DND-41 (cell line): ENCODE measurements around the gene AMFR.

Source experiments
- ATAC-seq: fragments of 200-7000 bp; cut with Tn5 transposase; 3 replicates; pipeline ENCODE4 v1.9.1; 2021; ENCODE audit warnings: low read depth; ENCODE audit not compliant: insufficient read depth
- DNase-seq: peaks from one replicate; pipeline ENCODE4 v3.0.0-alpha.2; 2020
- H2AFZ ChIP-seq: 2 replicates; pipeline ENCODE4 v1.6.0; 2012; ENCODE audit warnings: low read depth, low read length
- H3K27ac ChIP-seq: 2 replicates; pipeline ENCODE4 v1.5.1; 2012; ENCODE audit warnings: low read length, inconsistent platforms
- H3K27me3 ChIP-seq: fragments of 200-600 bp; sonication (generic); 2 replicates; pipeline ENCODE4 v1.6.0; 2012; ENCODE audit warnings: low read length, mild to moderate bottlenecking, inconsistent platforms; ENCODE audit not compliant: insufficient read depth, poor library complexity
- H3K36me3 ChIP-seq: 2 replicates; pipeline ENCODE4 v1.5.1; 2012; ENCODE audit warnings: low read length, inconsistent platforms; ENCODE audit not compliant: insufficient read depth
- H3K4me1 ChIP-seq: 2 replicates; pipeline ENCODE4 v1.5.1; 2012; ENCODE audit warnings: mild to moderate bottlenecking, low read length; ENCODE audit not compliant: insufficient read depth
- H3K4me2 ChIP-seq: 2 replicates; pipeline ENCODE4 v1.6.0; 2012; ENCODE audit warnings: mild to moderate bottlenecking, moderate library complexity, low read length, inconsistent platforms; ENCODE audit not compliant: insufficient read depth
- H3K4me3 ChIP-seq, 2 experiments: fragments of 200-600 bp in 1 of 2; shearing (Covaris generic) in 1 of 2; 2 replicates each; pipeline ENCODE4 v1.5.1; 2012 to 2016; ENCODE audit warnings: inconsistent platforms in 2 of 2, low read length in 2 of 2, mild to moderate bottlenecking in 2 of 2, low read depth in 1 of 2, moderate library complexity in 1 of 2
- H3K79me2 ChIP-seq: 2 replicates; pipeline ENCODE4 v1.6.0; 2012; ENCODE audit warnings: low read length, inconsistent platforms; ENCODE audit not compliant: insufficient read depth
- H3K9ac ChIP-seq: 2 replicates; pipeline ENCODE4 v1.6.0; 2012; ENCODE audit warnings: low read depth, mild to moderate bottlenecking, inconsistent platforms, low read length, moderate library complexity
- H3K9me3 ChIP-seq: 2 replicates; pipeline ENCODE4 v1.5.1; 2012; ENCODE audit warnings: low read length, moderate library complexity, mild to moderate bottlenecking, inconsistent platforms; ENCODE audit not compliant: insufficient read depth, severe bottlenecking
- H4K20me1 ChIP-seq: 2 replicates; pipeline ENCODE4 v1.6.0; 2012; ENCODE audit warnings: low read length; ENCODE audit not compliant: insufficient read depth
- CTCF ChIP-seq: IDR thresholded peaks from 2 replicates; pipeline ENCODE4 v1.5.1; 2012; ENCODE audit warnings: borderline replicate concordance, low read length, moderate library complexity, mild to moderate bottlenecking; ENCODE audit not compliant: poor library complexity, severe bottlenecking; ENCODE audit errors: extremely low read depth
- EZH2 ChIP-seq: IDR thresholded peaks from 3 replicates; pipeline ENCODE4 v1.6.1; 2012; ENCODE audit warnings: borderline replicate concordance, low read depth, mild to moderate bottlenecking, moderate library complexity, low read length, inconsistent platforms; ENCODE audit not compliant: severe bottlenecking

The AMFR gene

GRCh38 chr16:56360117-56361008 lies 65.0 kb downstream of the AMFR start:
- H2AFZ ChIP-seq = no peak overlapping the region
- no peak overlapping the region for H3K27ac ChIP-seq
- H3K36me3 ChIP-seq = peaks cover 49% of the 10 kb centered on the region
- no peaks in the 10 kb centered on the region for H3K9me3 ChIP-seq
- ATAC-seq = peak; percentile 52
- TF ChIP-seq EZH2 (no peak), CTCF (no peak)
- no peaks in the 10 kb centered on the region for H3K27me3 ChIP-seq
- no peaks in the 10 kb centered on the region for H3K79me2 ChIP-seq
- H3K4me1 ChIP-seq = no peaks in the 10 kb centered on the region
- no peak overlapping the region for H3K9ac ChIP-seq
- no peak overlapping the region for H3K4me2 ChIP-seq
- H4K20me1 ChIP-seq = peaks cover 3% of the 10 kb centered on the region; the same call in 1 of the 2 replicates
- peak; percentile 45 for DNase-seq
- H3K4me3 ChIP-seq = no peak overlapping the region

- Histone ChIP-seq H3K9me3 (no peaks in the 10 kb centered on the region), H3K79me2 (no peaks in the 10 kb centered on the region), H4K20me1 (no peaks in the 10 kb centered on the region; the same call in 1 of the 2 replicates), H2AFZ (no peak overlapping the region), H3K4me1 (no peaks in the 10 kb centered on the region), H3K27ac (no peak overlapping the region), H3K4me3 (no peak overlapping the region), H3K36me3 (peaks cover 24% of the 10 kb centered on the region), H3K27me3 (no peaks in the 10 kb centered on the region), H3K9ac (no peak overlapping the region), H3K4me2 (no peak overlapping the region)
- TF ChIP-seq EZH2 = no peak
- peak; percentile 39 for TF ChIP-seq CTCF
- ATAC-seq (no peak; the same call in 2 of the 3 replicates), DNase-seq (no peak)
Observed at GRCh38 chr16:56357765-56358322, 67.5 kb downstream of the AMFR start.

GRCh38 chr16:56357241-56357764 lies 68.0 kb downstream of the AMFR start:
- H3K4me1 ChIP-seq = no peaks in the 10 kb centered on the region
- no peak for TF ChIP-seq CTCF
- no peak for TF ChIP-seq EZH2
- no peak overlapping the region for H3K27ac ChIP-seq
- DNase-seq (no peak), ATAC-seq (no peak)
- H3K27me3 ChIP-seq = no peaks in the 10 kb centered on the region
- no peak overlapping the region for H3K4me3 ChIP-seq
- H3K9me3 ChIP-seq = no peaks in the 10 kb centered on the region
- H3K9ac ChIP-seq = no peak overlapping the region
- no peak overlapping the region for H2AFZ ChIP-seq
- H3K36me3 ChIP-seq = peaks cover 19% of the 10 kb centered on the region
- H4K20me1 ChIP-seq = no peaks in the 10 kb centered on the region; the same call in 1 of the 2 replicates
- H3K79me2 ChIP-seq = no peaks in the 10 kb centered on the region
- no peak overlapping the region for H3K4me2 ChIP-seq
